ENCODE measurements around the gene C1QTNF12. TPM values are rescaled to one million over a fixed set of nuclear protein-coding genes. Genes with fewer than 3 reads are reported as not detected.

C1QTNF12 gene
- total RNA-seq, 1 donor from 2014 or later = 1.7 TPM

DNA sequence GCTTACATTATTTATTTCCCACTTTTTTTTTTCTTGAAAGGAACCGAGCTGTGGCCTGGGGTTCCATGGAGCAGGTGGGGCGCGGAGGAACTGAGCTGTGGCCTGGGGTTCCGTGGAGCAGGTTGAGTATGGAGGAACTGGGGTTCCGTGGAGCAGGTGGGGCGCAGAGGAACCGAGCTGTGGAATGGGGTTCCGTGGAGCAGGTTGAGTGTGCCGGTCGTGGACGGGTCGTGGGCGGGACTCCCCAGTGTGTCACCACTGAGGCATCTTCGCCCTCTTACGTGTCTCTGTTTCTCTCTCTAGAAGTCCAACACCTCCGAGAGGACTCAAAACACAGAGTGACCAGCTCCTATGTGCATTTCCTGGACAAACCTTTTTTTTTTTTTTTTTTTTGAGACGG is 32.5 kb upstream of the C1QTNF12 start:
- H3K27me3 Mint-ChIP-seq = no peaks in the 10 kb centered on the region
- no peak for TF ChIP-seq CTCF (IDR thresholded peaks at IDR 0.05; ENCODE audit: unreplicated experiment)
- peaks cover 4% of the 10 kb centered on the region for H3K4me1 Mint-ChIP-seq (ENCODE audit: low read depth)
- H3K4me3 Mint-ChIP-seq (ENCODE audit: low read depth) = no peak overlapping the region
- no peaks in the 10 kb centered on the region for H3K36me3 Mint-ChIP-seq (ENCODE audit: insufficient read depth)
- H3K9me3 Mint-ChIP-seq (ENCODE audit: low read depth) = no peaks in the 10 kb centered on the region
- DNase-seq (ENCODE audit: low spot score, unreplicated experiment) = no peak
- H3K27ac Mint-ChIP-seq = no peak overlapping the region

- no peak for TF ChIP-seq CTCF (IDR thresholded peaks at IDR 0.05; ENCODE audit: unreplicated experiment)
- H3K4me3 Mint-ChIP-seq (ENCODE audit: low read depth) = no peak overlapping the region
- H3K4me1 Mint-ChIP-seq (ENCODE audit: low read depth) = peaks cover 4% of the 10 kb centered on the region
- no peak for DNase-seq (ENCODE audit: low spot score, unreplicated experiment)
- no peaks in the 10 kb centered on the region for H3K27me3 Mint-ChIP-seq
- no peaks in the 10 kb centered on the region for H3K9me3 Mint-ChIP-seq (ENCODE audit: low read depth)
- no peak overlapping the region for H3K27ac Mint-ChIP-seq
- no peaks in the 10 kb centered on the region for H3K36me3 Mint-ChIP-seq (ENCODE audit: insufficient read depth)
These were observed 32.1 kb upstream of the C1QTNF12 start for GRCh38 chr1:1278620-1279019.

DNA sequence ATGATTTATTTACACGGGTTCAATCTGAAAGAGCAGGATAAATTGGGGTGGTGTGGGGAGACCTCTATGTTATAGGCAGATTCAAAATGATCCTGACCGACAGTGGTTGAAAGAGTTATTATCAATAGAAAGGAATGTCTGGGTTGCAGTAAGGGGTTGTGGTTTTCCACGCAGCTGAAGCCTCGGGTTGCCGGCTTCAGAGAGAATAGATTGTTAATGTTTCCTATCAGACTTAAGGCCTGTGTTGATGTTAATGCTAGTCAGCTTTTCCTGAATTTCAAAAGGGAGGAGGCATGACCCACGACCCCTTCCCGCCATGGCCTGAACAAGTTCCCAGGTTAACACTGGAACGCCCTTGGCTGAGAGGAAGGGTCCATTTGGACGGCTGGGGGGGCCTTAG is 29.3 kb upstream of the C1QTNF12 start:
- Mint-ChIP-seq H3K4me3 (ENCODE audit: low read depth) (peak overlapping the region; percentile 44), H3K4me1 (ENCODE audit: low read depth) (peaks cover 19% of the 10 kb centered on the region), H3K27ac (peak overlapping the region; percentile 54), H3K36me3 (ENCODE audit: insufficient read depth) (peaks cover 2% of the 10 kb centered on the region), H3K27me3 (no peaks in the 10 kb centered on the region), H3K9me3 (ENCODE audit: low read depth) (no peaks in the 10 kb centered on the region)
- no peak for TF ChIP-seq CTCF (IDR thresholded peaks at IDR 0.05; ENCODE audit: unreplicated experiment)
- DNase-seq (ENCODE audit: low spot score, unreplicated experiment) = no peak

DNA sequence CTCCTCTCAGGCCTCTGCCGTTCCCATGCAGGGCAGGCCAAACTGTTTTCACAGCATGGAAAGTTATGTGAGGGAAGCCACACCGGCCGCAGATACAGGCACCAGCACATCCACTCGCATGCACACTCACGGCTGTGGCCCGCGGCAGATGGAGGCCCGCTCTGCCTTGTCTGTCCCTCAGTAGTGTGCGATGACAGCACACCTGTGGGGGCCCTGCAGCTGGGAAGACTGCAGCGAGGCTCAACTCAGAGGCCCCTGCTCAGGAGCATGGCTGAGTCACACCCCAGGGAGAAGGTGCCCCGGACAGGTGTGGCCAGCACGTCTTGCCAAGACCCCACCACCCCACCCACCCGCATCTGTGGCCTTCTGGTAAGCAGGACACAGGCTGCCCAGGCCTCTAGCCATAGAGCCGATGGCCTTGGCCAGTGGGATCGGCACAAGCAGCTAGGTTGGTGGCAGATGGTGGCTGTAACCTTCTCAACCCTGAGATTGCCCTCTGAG is 28.5 kb upstream of the C1QTNF12 start:
- H3K36me3 Mint-ChIP-seq (ENCODE audit: insufficient read depth) = peaks cover 5% of the 10 kb centered on the region
- peaks cover 24% of the 10 kb centered on the region for H3K4me1 Mint-ChIP-seq (ENCODE audit: low read depth)
- H3K27ac Mint-ChIP-seq = no peak overlapping the region
- peak overlapping the region; percentile 71 for H3K4me3 Mint-ChIP-seq (ENCODE audit: low read depth)
- H3K27me3 Mint-ChIP-seq = no peaks in the 10 kb centered on the region
- no peaks in the 10 kb centered on the region for H3K9me3 Mint-ChIP-seq (ENCODE audit: low read depth)
- DNase-seq (ENCODE audit: low spot score, unreplicated experiment) = no peak
- TF ChIP-seq CTCF (IDR thresholded peaks at IDR 0.05; ENCODE audit: unreplicated experiment) = no peak

DNA sequence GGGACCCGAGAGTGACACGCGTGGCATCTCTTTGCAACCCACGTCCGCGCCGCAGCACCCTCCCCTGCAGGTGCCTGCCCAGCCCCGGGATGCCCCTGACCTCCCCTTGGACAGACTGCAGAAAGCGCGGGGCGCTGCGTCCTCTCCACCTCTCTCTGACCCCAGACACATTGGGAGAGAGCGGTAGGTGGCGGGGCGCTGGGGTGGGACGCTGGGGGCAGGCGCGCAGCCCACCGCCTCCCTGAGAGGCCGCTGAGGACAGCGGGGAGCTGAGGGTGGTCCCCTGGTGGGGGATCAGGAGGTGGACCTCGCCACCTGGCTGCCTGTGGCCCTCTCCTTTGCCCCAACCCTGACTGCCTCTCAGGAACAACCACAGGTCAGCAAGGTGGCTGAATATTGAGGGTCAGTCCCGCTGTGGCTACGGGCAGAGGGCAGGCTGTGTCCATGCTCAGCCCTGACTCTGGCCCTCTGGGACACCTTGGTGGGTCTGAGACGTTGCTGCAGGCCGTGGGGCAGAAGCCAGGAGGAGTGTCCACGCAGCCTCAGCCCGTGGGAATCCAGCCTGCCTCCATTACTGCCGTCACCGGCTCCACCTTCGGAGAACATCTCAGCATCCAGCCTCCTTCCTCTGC is 27.9 kb upstream of the C1QTNF12 start:
- Mint-ChIP-seq H3K36me3 (ENCODE audit: insufficient read depth) (peaks cover 5% of the 10 kb centered on the region), H3K27me3 (no peaks in the 10 kb centered on the region), H3K4me1 (ENCODE audit: low read depth) (peaks cover 24% of the 10 kb centered on the region), H3K4me3 (ENCODE audit: low read depth) (peak overlapping the region; percentile 71), H3K9me3 (ENCODE audit: low read depth) (no peaks in the 10 kb centered on the region), H3K27ac (no peak overlapping the region)
- TF ChIP-seq CTCF (IDR thresholded peaks at IDR 0.05; ENCODE audit: unreplicated experiment) = no peak
- no peak for DNase-seq (ENCODE audit: low spot score, unreplicated experiment)

All from progenitor cell of endocrine pancreas (in vitro differentiated cells).